Purkinje cell (primary cell): Measurements from ENCODE around the gene AFF1. TPM values are rescaled to one million over a fixed set of nuclear protein-coding genes. Genes with fewer than 3 reads are reported as not detected.

Experiments
- polyA plus RNA-seq: library from polyadenylated mRNA; unstranded; fragments of >200 nt; fragmentation: Nextera tagmentation; gene quantifications from 2 replicates; pipeline ENCODE4 v1.2.1, GENCODE V29; 2014

The AFF1 gene
- 63.5 and 69.6 TPM in 2 replicates for polyA plus RNA-seq

GRCh38 chr4:86934771-86935565, at the start of gene AFF1:
Gene AFF1 (plus strand): TSS chr4:86935011. CDS start chr4:86948534, 13,523 bp downstream.

GRCh38 chr4:86891762-86892635, 42.8 kb upstream of the AFF1 start, which contains the start of gene C4orf36:
Gene C4orf36 (minus strand): TSS chr4:86892422. CDS start chr4:86891520, 902 bp downstream.

Other genes with a start within 250 kb of the AFF1 start
- gene SLC10A6, start 85.6 kb upstream of the AFF1 start, polyA plus RNA-seq: not detected in 2 replicates
- gene C4orf36, start 42.6 kb upstream of the AFF1 start, polyA plus RNA-seq: not detected in 2 replicates